Measurements from ENCODE around the gene VAV1. TPM values are rescaled to one million over a fixed set of nuclear protein-coding genes. Genes with fewer than 3 reads are reported as not detected.

VAV1 gene
- polyA plus RNA-seq, 2 of the 4 experiments (the other 2 are of a cell fraction), result 5.6 to 7.5 TPM

DNA sequence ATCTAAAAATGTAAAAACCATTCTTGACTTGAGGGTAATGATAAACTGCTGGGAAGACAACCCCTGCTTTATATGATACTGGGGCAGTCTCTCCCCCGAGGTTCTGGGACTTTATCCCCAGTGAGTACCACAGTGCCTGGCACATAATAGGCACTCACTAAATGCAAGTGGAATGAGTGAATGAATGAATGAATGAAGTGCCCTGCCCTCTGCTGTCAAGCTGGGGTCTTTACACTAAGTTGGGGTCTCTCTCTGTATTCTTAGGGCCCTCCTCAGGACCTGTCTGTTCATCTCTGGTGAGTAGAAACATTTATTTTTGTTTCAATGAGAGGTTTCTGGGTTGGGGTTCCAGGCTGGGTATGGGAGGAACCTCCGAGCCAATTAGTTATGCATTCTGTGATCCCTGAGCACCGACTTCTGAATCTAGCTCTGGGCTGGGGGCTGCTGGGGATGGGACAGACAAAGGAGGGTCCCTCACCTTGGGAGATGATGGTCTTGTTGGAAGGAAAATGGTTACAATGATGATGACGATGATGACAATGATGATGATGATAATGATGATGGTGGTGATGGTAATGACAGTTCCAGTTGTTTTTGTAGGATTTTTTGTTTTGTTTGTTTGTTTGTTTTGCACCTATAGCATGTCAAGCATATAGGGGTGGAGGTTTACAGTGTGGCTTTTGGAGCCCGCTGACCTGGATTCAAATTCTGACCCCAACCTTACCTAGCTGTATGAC, 70.5 kb downstream of the VAV1 start:
- ChIA-PET POLR2A (no interaction called here), CTCF (interaction anchor here (0.7 to 0.9 kb wide), 2 partner anchors 18 to 109 kb away, joined by 3 read pairs; no protein-coding TSS in a partner anchor)
- no peak overlapping the region for H3K4me3 ChIP-seq
- H3K9me3 ChIP-seq, result no peaks in the 10 kb centered on the region
- no peak overlapping the region for H3K27ac ChIP-seq
- H3K4me1 ChIP-seq, result no peaks in the 10 kb centered on the region
- no peak overlapping the region for H3K4me2 ChIP-seq
- no peak for DNase-seq (ENCODE audit: low read depth in 1 of 2, low spot score in 1 of 2)
- 49% methylated on average over 5 of the region's 5 CpGs for WGBS (ENCODE audit: missing lambda C conversion rate)
- no peak for FAIRE-seq
- no peak for ATAC-seq
- TF ChIP-seq HEYL (CRISPR knock-in tag; IDR thresholded peaks at IDR 0.05) (no peak), NR3C1 (IDR thresholded peaks at IDR 0.05) (no peak), HOXB5 (CRISPR knock-in tag; IDR thresholded peaks at IDR 0.05) (no peak), RCOR1 (IDR thresholded peaks at IDR 0.05; ENCODE audit: low read depth, low read length) (no peak), MAZ (IDR thresholded peaks at IDR 0.05; ENCODE audit: borderline replicate concordance, low read depth, low read length) (no peak), ESRRA (IDR thresholded peaks at IDR 0.05; ENCODE audit: borderline replicate concordance, low read length) (no peak), EP300 (IDR thresholded peaks at IDR 0.05) (no peak), PHF8 (IDR thresholded peaks at IDR 0.05; ENCODE audit: borderline replicate concordance, low read depth) (no peak), MAFK (IDR thresholded peaks at IDR 0.05; ENCODE audit: partially characterized antibody) (no peak)
- TF ChIP-seq, protein P1, sequence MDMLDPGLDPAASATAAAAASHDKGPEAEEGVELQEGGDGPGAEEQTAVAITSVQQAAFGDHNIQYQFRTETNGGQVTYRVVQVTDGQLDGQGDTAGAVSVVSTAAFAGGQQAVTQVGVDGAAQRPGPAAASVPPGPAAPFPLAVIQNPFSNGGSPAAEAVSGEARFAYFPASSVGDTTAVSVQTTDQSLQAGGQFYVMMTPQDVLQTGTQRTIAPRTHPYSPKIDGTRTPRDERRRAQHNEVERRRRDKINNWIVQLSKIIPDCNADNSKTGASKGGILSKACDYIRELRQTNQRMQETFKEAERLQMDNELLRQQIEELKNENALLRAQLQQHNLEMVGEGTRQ (IDR thresholded peaks at IDR 0.05), result no peak
- TF ChIP-seq, protein P2, sequence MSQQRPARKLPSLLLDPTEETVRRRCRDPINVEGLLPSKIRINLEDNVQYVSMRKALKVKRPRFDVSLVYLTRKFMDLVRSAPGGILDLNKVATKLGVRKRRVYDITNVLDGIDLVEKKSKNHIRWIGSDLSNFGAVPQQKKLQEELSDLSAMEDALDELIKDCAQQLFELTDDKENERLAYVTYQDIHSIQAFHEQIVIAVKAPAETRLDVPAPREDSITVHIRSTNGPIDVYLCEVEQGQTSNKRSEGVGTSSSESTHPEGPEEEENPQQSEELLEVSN (IDR thresholded peaks at IDR 0.05; ENCODE audit: borderline replicate concordance, low read depth), result no peak
- TF ChIP-seq, protein P3, sequence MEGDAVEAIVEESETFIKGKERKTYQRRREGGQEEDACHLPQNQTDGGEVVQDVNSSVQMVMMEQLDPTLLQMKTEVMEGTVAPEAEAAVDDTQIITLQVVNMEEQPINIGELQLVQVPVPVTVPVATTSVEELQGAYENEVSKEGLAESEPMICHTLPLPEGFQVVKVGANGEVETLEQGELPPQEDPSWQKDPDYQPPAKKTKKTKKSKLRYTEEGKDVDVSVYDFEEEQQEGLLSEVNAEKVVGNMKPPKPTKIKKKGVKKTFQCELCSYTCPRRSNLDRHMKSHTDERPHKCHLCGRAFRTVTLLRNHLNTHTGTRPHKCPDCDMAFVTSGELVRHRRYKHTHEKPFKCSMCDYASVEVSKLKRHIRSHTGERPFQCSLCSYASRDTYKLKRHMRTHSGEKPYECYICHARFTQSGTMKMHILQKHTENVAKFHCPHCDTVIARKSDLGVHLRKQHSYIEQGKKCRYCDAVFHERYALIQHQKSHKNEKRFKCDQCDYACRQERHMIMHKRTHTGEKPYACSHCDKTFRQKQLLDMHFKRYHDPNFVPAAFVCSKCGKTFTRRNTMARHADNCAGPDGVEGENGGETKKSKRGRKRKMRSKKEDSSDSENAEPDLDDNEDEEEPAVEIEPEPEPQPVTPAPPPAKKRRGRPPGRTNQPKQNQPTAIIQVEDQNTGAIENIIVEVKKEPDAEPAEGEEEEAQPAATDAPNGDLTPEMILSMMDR (IDR thresholded peaks at IDR 0.05), result no peak
- TF ChIP-seq, protein P4, sequence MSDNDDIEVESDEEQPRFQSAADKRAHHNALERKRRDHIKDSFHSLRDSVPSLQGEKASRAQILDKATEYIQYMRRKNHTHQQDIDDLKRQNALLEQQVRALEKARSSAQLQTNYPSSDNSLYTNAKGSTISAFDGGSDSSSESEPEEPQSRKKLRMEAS (IDR thresholded peaks at IDR 0.05), result no peak

DNA sequence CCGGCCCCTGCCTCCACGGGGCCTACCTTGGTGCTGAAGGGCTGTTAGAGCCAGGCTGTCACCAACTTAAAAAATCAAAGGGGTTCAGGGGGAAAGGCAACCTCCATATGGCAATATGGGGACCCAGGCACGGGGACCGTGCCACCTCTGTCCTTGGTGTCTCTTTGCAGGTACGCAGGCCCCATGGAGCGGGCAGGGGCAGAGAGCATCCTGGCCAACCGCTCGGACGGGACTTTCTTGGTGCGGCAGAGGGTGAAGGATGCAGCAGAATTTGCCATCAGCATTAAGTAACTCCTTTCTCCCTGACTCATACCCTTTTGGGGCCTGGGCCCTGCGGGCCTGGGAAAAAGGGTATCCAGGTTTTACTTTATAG, 75.3 kb downstream of the VAV1 start:
- 93% methylated on average over 11 of the region's 11 CpGs for WGBS (ENCODE audit: missing lambda C conversion rate)
- POLR2A ChIA-PET, result no interaction called here
- Histone ChIP-seq H3K4me1 (no peaks in the 10 kb centered on the region), H3K27ac (no peak overlapping the region), H3K4me3 (no peak overlapping the region), H3K9me3 (no peaks in the 10 kb centered on the region), H3K4me2 (no peak overlapping the region)
- no peak for TF ChIP-seq ZSCAN20 (CRISPR knock-in tag; IDR thresholded peaks at IDR 0.05)
- TF ChIP-seq FOSL2 (IDR thresholded peaks at IDR 0.05), result no peak
- TF ChIP-seq FOSL2 (CRISPR knock-in tag; IDR thresholded peaks at IDR 0.05), result no peak
- no peak for TF ChIP-seq MAZ (IDR thresholded peaks at IDR 0.05; ENCODE audit: borderline replicate concordance, low read depth, low read length)
- no peak for TF ChIP-seq ZFP36 (IDR thresholded peaks at IDR 0.05; ENCODE audit: borderline replicate concordance, partially characterized antibody)
- TF ChIP-seq HOXA7 (CRISPR knock-in tag; IDR thresholded peaks at IDR 0.05), result no peak
- TF ChIP-seq HOXB13 (CRISPR knock-in tag; IDR thresholded peaks at IDR 0.05; ENCODE audit: low read depth), result no peak
- no peak for TF ChIP-seq CHD2 (IDR thresholded peaks at IDR 0.05; ENCODE audit: low read length, partially characterized antibody)
- TF ChIP-seq JUN (IDR thresholded peaks at IDR 0.05), result no peak
- no peak for TF ChIP-seq MAFK (IDR thresholded peaks at IDR 0.05; ENCODE audit: partially characterized antibody)
- TF ChIP-seq, protein P1 (IDR thresholded peaks at IDR 0.05), result no peak
- TF ChIP-seq CHD4 (IDR thresholded peaks at IDR 0.05; ENCODE audit: borderline replicate concordance), result no peak
- no peak for TF ChIP-seq NR3C1 (IDR thresholded peaks at IDR 0.05)
- TF ChIP-seq BHLHE40 (IDR thresholded peaks at IDR 0.05; ENCODE audit: low read depth, low read length), result no peak
- no peak for TF ChIP-seq JUNB (IDR thresholded peaks at IDR 0.05)
- CTCF ChIA-PET, result no interaction called here
- ATAC-seq (no peak), DNase-seq (ENCODE audit: low read depth in 1 of 2, low spot score in 1 of 2) (no peak), FAIRE-seq (no peak)

Data from A549 (cell line).